NCI-H524 (cell line): Measurements from ENCODE around the gene GSTO2.

Source experiments
- DNase-seq, 2 experiments: peaks; one replicate each; lab custom pipeline; 2025; lab: John Stamatoyannopoulos, UW

GSTO2 gene

DNA sequence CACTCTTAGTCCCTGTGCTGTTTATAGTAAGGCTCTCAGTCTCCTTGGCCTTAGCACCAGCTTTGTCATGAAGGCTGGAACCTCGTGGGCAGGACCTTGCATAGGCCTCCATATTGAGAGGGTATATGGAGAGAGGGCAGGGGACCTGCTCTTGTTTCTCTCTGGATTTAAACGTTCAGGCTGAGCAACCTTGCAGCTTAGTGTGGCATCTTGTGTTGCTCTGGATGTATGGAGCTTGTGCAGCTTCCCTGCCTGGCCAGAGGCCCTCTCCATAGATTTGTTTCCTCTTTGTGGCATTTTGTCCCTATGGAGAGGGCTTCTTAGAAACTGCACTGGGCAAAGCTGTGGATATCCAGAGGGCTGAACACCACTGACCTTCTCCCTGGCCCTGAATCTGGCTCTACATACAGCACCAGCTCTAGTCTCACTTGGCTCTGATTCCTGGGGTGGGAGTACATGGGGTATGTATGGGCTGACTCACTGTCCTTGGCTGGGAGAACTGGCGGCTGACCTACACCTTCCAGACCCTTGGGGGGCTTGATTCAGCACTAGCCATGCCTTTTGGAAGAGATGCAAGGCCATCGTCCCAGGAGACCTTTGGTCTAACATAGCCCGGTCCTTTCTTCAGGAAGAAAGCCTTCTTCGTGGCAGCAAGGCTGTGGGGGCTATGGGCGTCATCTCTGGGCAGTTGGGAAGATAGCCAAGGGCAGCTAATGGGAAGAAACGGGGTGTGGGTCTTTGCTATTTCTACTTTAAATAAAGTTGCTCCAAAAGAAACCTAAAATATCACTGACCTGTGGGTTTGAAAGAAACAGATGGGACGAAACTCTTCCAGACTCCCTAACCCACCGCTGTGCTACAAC lies 38.8 kb downstream of the GSTO2 start:
- no peak for DNase-seq

DNA sequence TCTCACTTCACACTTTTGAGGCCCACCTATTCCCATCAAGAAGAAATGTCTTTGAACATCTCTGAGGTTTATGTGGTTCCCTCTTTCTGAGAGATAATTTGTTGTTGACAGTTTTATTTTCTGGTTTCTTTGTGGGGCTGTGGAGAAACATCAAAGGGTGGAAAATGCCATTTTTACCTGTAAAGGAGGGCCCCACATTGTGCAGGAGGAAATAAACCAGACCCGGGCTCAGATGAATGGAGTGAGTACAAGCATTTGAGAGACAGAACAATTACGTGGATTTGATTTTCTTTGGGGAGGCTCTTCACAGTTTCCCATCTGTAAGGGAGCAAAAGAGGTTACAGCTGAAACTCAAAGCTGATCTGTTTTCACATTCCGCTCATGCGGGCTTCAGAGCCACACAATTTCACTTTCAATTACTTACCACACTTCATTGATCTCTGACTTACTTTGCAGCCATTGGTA lies 39.5 kb downstream of the GSTO2 start:
- no peak for DNase-seq

DNA sequence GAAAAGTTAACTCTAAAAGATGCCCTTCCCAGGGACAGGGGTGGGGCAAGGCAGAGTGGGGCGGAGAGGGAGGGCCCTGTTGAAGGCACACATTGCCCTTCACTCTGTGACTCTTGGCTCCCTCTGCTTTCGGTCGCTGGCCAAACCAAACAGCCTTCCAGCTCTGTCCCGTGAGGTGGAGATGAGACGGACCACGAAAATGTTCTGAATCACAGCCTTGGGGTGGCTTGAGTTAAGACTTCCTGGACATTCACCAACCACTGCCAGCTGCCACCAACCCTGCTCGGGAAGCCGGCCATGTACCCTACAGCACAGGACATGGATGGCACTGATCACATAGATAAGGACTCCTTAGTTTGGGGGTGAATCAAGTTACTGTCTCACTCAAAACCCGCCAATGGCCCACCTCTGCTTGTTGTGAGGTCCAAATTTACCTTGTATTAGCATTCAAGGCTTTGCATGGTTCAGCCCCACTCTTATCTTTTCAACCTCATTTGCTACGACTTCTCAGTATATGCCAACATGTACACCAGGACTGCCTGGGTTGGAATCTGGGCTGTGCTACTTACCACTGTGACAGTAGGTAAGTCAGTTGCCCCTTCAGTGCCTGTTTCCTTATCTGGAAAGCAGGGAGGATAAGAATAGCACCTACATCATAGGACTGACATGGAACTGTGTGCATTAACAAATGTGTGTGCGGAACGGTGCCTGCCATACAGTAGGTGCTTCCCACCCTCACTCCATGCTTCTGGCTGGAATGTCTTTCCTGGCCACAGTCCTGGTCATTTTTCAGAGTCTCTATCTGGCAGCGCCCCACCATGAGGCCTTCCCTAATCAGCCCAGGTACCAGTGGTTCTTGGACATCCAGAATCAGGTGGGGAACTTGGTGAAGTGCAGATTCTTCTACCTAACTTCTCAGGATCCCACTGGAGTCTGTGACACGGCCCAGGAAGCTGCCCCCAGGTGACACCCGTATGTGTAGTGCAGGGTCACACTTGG lies 41.3 kb downstream of the GSTO2 start:
- no peak for DNase-seq

DNA sequence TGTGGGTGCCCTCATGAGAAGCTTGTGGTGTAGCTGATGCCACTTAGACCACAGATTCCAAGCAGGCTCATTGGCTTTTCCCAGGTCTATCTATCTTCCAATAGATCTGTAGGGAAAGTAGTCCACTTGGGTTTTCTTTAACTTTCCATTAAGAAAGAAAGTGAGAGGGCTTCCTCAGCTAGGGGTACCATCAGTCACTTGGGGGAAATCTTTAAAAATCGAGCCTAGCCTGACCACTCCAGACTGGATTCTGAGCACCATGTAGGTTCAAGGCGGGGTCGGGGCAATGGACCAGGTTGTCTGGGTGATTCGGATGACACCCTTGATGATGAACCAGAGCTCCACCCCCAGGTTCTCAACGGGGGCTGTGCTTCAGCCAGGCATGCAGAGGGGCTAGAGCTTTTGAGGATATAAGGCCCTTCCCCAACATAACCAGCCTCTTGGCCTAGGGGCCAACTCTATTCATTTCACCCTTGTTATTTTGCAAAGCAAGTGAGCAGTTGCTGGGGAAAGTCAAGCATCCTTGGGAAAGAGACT lies 42.3 kb downstream of the GSTO2 start:
- no peak for DNase-seq

DNA sequence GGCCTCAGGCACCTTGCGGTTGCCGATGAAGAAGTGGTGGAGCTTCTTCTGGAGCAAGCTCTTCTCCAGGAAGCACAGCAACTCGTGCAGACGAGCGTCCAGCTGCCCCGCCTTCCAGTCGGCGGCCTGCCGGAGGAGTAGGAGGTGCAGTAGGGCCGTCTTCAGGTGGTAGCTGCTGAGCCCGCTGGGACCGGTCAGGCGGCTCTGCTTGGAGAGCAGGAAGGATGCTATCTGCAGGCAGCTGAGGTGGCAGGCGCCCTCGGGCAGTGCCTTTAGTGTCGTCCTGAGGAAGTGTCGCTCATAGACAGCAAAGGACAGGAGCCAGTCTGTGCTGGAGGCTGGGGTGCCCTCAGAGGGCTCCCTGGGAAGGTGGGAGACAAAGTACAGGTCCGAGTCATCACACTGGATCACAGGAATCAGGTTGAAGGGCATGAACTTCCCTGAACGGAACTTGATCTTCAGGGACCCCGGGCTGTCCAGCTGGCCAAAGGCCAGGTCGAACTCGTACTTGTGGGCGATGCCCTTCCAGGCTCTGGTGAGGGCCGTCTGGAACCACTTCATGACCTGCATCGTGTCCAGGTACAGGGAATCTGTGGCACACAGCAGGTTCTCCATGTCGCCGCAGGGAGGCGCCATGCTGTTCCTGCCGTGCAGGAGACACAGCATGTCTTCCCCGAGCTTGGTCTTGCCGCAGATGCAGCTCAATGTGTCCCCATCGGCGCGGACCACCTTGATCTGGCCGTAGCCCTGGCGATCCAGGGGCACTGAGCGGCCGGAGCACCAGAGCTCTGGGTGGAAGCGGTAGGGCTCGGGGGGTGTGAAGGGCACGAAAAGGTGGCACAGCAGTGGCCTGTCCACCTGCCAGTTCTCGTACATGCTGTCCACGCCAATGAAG lies 45.9 kb downstream of the GSTO2 start:
- no peak for DNase-seq

DNA sequence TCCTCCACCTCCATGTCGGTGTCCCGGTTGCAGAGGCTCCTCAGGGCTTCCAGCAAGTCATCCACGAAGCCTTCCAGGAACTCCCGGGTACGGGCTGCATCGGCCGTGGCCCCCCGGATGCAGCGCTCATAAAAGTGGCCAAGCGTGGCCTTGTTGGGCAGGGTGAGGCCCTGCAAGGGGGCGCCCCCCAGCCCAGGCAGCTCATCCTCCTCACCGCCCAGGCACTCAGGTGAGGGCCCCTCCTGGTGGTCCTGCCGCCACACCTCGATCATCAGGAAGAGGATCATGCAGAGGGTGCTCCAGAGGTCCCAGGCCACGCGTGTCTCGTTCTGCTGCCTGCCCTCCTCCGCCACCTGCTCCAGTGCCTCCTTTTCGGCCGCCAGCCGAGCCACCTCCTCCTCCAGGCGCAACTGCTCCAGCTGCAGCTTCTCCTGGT lies 46.5 kb downstream of the GSTO2 start:
- DNase-seq = no peak

DNA sequence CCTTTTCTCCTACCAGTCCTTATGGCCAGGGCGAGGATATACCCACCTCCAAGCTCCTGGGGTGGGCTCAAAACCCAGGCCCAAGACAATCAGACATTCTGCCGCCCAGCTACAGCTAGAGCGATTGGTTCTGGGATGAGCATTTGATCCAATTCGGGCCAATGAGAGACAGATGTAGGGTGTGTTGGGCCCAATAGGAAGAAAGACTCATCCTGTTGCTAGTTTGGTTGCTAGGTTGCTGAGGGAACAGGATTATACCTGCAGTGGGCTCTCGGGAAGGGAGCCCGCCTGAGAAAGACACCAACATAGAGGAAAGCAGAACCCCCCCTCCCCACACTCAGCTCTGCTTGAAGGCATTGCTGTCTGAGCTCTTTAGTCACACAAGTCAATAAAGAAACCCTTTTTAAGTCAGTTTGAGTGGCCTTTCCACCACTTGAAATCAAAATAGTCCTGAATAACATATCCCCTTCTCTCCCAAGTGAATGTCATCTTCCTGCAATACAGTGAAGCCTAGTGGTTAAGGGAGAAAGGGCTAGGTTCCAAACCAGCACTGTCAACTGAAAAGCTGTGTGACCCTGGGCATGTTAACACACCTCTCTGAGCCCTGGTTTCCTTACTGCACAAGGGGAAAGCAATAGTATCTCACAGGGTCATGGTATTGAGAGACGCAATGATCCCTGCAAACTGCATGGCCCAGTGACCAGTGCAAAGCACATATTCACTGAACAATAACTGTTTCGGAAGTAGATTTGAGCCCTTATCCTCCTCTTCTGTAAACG lies 47.5 kb downstream of the GSTO2 start:
- DNase-seq = peak in 1 of 2 experiments; percentile 10

DNA sequence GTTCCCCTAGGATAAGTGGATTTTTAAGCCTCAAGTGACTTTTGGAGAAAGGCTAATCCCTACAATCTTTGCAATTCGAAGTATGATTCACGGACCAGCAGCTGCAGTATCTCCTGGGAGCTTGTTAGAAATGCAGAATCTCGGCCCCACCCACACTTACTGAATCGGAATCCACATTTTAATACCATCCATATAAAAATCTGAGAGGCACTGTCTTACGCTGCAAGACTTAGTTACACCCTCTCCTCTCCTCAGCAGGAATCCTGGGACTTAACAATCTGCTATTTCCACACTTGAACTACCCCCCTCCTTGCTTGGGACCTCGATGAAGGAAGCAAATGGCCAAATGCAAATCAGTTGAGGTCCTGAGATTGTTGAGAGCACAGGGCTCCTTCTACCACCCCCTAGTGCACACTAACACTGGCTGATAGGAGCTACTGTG lies 48.3 kb downstream of the GSTO2 start:
- peak; percentile 16 to 64 for DNase-seq

DNA sequence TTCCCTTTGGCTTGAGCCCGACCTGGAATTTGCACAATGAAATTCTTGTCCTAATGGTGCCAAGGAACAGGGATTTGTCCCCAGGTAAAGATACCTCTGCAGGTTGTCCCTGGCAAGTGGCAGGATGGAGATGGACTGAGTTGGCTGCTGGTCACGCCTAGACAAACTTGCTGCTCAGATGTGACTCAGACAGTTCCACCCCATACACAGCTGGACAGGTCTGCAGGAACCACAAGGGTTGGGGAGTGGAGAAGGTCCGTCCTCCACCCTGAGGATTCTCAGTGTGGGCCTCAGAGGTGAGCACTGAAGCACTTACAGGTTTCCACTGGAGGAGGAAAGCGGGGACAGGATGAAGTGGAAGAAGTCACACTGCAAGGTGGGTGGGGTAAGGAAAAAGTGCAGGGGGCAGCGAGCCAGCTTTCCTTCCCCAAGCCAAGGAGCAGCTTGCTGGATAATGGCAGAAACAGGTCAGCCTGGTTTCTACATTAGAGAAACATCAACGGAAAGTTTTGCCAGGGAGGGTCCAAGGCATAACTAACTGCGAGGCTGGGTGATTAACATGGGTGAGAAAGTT lies 48.8 kb downstream of the GSTO2 start:
- no peak for DNase-seq

DNA sequence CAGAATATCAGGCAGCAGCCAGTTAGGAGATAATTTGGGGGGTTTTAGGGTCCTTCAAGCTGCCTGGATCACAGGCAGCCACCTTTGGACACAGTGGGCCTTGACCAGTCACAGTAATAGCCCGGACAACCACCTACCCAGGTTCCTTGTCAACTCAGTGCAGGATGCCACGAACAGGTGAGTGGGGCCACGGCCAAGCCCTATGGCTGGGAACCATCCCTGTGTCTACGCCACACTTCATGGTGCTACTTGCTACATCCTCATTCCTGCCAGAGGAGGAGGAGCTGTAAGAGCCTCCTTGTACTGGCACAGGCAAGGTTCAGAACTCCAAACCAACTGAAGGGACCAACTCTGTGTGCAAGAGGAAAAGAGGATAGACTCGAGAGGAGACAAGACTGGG lies 49.3 kb downstream of the GSTO2 start:
- no peak for DNase-seq

DNA sequence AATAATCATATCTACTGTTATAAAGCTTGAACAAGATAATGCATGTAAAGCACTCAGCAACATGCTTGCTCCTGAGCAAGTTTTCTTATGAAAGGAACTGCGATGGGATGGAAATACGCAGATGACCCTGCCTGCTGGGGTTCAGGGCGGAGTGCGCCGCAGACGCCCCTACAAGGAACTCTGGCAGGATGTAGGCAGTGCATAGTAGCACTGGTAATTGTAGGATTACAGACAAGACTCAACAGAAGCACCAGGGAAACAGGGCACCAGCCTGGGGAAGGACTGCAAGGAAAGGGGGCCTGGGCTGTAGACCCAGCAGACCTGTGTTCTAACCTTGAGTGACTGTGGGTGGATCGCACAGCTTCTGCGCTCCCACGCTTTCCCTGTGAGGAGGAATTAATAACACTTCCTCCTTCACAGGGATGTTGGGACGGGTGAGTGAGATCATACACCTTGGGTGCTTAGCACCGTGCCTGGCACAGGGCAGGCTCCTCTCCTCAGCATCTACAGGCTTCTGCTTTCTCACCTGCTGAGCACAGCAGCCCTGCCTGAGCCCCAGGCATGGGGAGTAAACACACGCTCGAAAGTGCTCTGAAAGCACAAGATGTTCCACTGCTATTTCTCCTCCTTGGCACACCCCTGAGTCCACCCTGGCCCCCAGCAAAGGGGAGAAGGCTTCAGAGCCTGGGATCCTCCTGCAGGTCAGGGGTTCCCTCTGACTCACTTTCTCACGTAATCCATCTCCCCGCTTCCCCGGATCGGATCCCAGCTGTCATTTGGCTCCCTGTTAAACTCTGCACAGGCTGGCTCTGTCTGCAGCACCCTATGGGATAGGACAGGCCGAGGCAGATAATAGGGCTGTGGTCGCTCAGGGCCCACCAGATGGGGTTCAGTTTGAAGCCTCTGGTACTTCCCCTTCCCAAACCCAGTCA lies 50.1 kb downstream of the GSTO2 start:
- DNase-seq = no peak

DNA sequence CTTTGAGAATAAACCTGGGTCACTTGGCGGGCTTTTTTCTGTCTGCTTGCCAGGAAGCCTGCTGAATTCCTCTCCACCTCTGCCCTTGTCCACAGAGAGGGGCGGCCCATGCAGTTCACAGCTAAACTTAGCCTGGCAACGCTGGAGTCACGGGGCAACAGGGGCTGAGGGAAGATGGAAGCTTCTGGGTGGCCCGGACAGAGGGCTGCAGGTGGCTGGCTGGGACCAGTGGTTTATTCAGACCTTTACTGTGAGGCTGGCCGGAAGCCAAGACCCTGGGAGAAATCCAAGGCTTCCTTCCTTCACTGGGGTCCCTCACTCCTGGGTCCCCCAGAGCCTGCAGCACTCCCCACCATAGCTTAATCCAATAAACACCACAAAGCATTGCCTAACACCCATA lies 52.2 kb downstream of the GSTO2 start:
- no peak for DNase-seq

DNA sequence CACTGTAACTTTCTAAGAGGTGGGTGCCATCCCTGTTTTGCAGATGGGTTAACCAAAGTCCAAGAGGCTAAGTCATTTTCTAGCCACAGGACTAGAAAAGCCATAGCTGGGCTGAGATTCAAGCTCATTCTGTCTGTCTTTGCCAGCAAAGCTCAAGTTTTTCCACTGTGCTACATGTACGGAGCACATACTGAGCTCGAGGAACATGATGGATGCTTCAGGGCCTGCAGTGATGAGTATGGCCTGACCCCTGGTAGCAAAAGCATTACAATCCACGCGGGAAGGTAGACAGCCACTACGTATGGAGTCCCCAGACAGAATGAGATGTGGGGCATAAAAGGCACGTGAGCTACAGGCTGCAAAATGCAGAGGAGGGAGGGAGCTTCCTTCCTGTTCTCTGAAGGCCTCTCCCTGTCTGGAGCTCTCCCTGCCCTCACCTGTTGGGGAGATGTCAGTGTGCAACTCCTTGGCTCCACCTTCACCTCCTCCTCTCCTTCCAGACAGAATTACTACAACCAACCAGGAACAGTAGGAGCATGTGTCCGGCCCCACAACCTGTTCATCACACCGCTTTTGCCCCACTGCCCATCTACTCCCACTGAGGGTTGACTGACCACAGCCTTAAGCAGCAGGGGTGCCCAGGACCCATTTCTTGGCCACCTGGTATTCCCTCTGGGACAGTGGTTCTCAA lies 52.9 kb downstream of the GSTO2 start:
- no peak for DNase-seq

DNA sequence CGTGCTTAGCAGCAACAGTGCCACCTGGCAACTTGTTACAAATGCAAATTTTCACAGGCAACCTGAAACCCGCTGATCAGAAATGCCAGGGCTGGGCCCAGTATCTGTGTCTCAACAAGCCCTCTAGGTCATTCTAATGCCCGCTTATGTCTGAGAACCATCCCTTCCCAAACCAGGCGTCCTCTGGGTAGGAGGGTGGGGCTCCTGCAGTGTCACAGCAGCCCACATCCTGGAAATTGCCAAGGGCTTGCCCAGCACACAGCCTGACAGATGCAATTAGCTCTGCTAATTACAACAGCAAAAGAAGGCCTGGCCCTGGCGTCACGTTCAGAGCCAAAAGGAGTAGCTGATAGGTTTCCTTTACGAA lies 53.4 kb downstream of the GSTO2 start:
- DNase-seq = peak; percentile 8 to 60

DNA sequence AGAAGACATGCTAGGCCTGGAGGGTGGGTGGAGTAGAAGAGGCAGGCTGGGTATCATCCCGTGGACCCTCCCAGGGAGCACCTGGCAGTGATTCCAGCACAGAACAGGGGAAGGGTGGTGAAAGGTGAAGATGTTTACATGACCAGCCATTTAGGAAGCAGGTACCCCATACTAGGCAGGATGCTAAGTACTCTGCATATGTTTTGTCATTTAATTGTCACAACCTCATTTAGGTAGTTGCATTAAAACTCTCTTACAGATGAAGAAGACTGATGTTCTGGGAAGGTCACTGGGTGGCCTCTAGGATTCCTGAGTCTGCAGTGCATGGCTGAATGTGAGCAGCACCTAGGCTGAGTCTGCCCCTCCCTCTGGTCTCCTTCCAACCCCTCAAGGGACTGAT lies 54.1 kb downstream of the GSTO2 start:
- no peak for DNase-seq

DNA sequence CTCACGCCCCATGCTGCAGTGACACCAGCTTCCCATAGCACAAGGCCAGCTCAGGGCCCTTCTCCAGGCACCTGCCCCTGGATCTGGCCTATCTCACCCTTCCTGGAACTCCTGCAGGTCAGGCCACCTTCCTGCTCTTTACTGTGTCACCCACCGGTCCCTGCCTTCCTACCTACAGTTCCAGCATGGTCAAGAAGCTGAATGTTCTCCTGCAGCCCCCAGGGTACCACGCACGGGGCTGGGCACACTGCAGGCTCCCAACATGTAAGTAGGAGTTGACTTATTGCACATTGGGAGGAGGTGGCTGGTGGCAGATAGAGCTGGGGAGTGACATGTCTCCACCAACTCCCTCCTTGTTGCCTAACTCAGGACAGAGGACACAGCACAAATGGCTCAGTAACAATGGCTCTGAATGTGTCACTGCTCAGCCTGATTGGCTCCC lies 54.8 kb downstream of the GSTO2 start:
- no peak for DNase-seq

DNA sequence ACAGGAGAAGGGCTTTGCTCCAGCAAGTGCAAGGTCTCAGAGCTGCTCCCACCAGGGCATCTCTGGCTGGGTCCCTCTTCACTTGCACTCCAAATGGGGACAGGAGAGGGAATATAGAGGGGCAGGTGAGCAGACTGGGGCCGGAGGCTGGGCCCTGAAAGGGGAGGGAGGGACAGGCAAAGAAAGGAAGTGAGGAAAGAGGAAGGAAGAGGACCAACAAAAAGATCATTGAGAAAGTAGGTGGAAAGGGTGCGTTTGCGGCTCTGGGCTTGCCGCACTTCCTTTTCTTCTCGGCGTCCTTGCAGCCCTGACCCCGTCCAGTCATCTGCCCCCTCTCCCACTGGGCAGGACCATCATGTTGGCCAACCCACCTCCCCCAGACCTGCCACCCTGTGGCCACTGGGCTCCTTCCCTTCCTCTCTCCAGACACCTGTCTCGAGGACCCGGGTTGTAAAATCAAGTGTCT lies 55.3 kb downstream of the GSTO2 start:
- no peak for DNase-seq

DNA sequence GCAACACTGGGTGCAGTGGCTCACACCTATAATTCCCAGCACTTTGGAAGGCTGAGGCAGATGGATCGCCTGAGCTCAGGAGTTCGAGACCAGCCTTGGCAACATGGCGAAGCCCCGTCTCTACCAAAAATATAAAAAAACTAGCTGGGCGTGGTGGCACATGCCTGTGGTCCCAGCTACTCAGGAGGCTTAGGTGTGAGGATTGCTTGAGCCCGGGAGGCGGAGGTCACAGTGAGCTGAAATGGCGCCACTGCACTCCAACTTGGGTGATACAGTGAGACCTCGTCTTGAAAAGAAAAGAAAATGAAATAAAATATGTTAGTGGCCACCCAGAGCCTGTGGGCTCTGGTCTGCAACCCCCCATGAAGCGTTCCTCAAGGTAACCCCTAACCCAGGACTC lies 55.9 kb downstream of the GSTO2 start:
- no peak for DNase-seq
